DOHH2 (cell line): Measurements from ENCODE around the gene GCN1.

ENCODE experiments used
- EZH2phosphoT487 ChIP-seq: fragments of 200-600 bp; sonication (generic); IDR thresholded peaks from 2 replicates; pipeline ENCODE4 v1.6.1; 2017; ENCODE audit warnings: borderline replicate concordance, mild to moderate bottlenecking, antibody characterized with exemption, low read length, moderate library complexity, mixed read lengths
- TF ChIP-seq, protein P1 (sequence below): fragments of 200-600 bp; sonication (generic); IDR thresholded peaks from one replicate; pipeline ENCODE4 v1.5.1; 2014; ENCODE audit warnings: antibody characterized with exemption, mild to moderate bottlenecking, low read depth, low read length; ENCODE audit not compliant: poor library complexity, severe bottlenecking

GRCh38 chr12:120223458-120224303, 29.2 kb upstream of the GCN1 start:
- TF ChIP-seq, protein P1, sequence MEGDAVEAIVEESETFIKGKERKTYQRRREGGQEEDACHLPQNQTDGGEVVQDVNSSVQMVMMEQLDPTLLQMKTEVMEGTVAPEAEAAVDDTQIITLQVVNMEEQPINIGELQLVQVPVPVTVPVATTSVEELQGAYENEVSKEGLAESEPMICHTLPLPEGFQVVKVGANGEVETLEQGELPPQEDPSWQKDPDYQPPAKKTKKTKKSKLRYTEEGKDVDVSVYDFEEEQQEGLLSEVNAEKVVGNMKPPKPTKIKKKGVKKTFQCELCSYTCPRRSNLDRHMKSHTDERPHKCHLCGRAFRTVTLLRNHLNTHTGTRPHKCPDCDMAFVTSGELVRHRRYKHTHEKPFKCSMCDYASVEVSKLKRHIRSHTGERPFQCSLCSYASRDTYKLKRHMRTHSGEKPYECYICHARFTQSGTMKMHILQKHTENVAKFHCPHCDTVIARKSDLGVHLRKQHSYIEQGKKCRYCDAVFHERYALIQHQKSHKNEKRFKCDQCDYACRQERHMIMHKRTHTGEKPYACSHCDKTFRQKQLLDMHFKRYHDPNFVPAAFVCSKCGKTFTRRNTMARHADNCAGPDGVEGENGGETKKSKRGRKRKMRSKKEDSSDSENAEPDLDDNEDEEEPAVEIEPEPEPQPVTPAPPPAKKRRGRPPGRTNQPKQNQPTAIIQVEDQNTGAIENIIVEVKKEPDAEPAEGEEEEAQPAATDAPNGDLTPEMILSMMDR, result no peak
- TF ChIP-seq EZH2phosphoT487, result no peak
